Naive thymus-derived CD4-positive, alpha-beta T cell (primary cell): ENCODE results near the gene LYST. TPM values are rescaled to one million over a fixed set of nuclear protein-coding genes. Genes with fewer than 3 reads are reported as not detected.

Experiments used
- ATAC-seq: fragments of 150-1000 bp; cut with Tn5 transposase; 2 replicates; pipeline ENCODE4 v1.10.0; 2021; ENCODE audit warnings: mild to moderate bottlenecking, moderate library complexity
- CTCF ChIA-PET: fragments of 350-600 bp; sonication (Branson Sonifier 250); formaldehyde crosslinking; loops from one replicate; lab custom pipeline; 2021; ENCODE audit warnings: antibody characterized with exemption; lab: Charles Lee
- POLR2A ChIA-PET: fragments of 350-600 bp; sonication (Branson Sonifier 250); formaldehyde crosslinking; loops from one replicate; lab custom pipeline; 2021; ENCODE audit warnings: antibody characterized with exemption, inconsistent platforms; lab: Charles Lee
- DNase-seq, 9 donors: peaks; one replicate each; pipeline versions ENCODE4 v3.0.0 to v3.0.0-alpha.2; 2020 to 2022; ENCODE audit warnings: mixed read lengths in 1 of 9
- H3K27ac ChIP-seq: one replicate; pipeline ENCODE4 v1.7.0; 2013; ENCODE audit warnings: mild to moderate bottlenecking, low read depth, low read length, moderate library complexity
- H3K27me3 ChIP-seq, 2 donors: one replicate each; pipeline ENCODE4 v1.7.0; 2013; ENCODE audit warnings: low read length in 2 of 2, mild to moderate bottlenecking in 2 of 2, moderate library complexity in 2 of 2; ENCODE audit not compliant: control insufficient read depth in 2 of 2, insufficient read depth in 2 of 2
- H3K36me3 ChIP-seq, 3 experiments: 1 replicate in 2 of 3; 2 replicates in 1 of 3; pipeline ENCODE4 v1.7.0; 2013; ENCODE audit warnings: low read length in 3 of 3, mild to moderate bottlenecking in 3 of 3, moderate library complexity in 1 of 3; ENCODE audit not compliant: insufficient read depth in 3 of 3, control insufficient read depth in 2 of 3
- H3K4me1 ChIP-seq, 2 donors: one replicate each; pipeline ENCODE4 v1.7.0; 2013; ENCODE audit warnings: low read length in 2 of 2, mild to moderate bottlenecking in 2 of 2, moderate library complexity in 1 of 2; ENCODE audit not compliant: control insufficient read depth in 2 of 2, insufficient read depth in 2 of 2
- H3K4me3 ChIP-seq: 2 replicates; pipeline ENCODE4 v1.7.0; 2013; ENCODE audit warnings: mild to moderate bottlenecking, low read length
- H3K9me3 ChIP-seq, 3 experiments: 1 replicate in 2 of 3; 2 replicates in 1 of 3; pipeline ENCODE4 v1.7.0; 2013; ENCODE audit warnings: low read length in 3 of 3; ENCODE audit not compliant: control insufficient read depth in 2 of 3
- H3K27ac Mint-ChIP-seq, 9 donors: one replicate each; pipeline ENCODE4 v1.8.0; 2020 to 2022; ENCODE audit warnings: mixed read lengths in 9 of 9, mild to moderate bottlenecking in 8 of 9, moderate library complexity in 5 of 9, inconsistent platforms in 2 of 9
- H3K27me3 Mint-ChIP-seq, 5 donors: one replicate each; pipeline ENCODE4 v1.8.0; 2021 to 2022; ENCODE audit warnings: mixed read lengths in 5 of 5, mild to moderate bottlenecking in 1 of 5
- H3K36me3 Mint-ChIP-seq, 5 donors: one replicate each; pipeline ENCODE4 v1.8.0; 2020 to 2022; ENCODE audit warnings: mixed read lengths in 5 of 5, mild to moderate bottlenecking in 3 of 5, inconsistent platforms in 1 of 5
- H3K4me1 Mint-ChIP-seq, 7 donors: one replicate each; pipeline ENCODE4 v1.8.0; 2020 to 2022; ENCODE audit warnings: mixed read lengths in 7 of 7, mild to moderate bottlenecking in 3 of 7, inconsistent platforms in 1 of 7
- H3K4me3 Mint-ChIP-seq, 10 donors: one replicate each; pipeline ENCODE4 v1.8.0; 2020 to 2022; ENCODE audit warnings: mild to moderate bottlenecking in 10 of 10, mixed read lengths in 10 of 10, moderate library complexity in 6 of 10, inconsistent platforms in 2 of 10
- H3K9me3 Mint-ChIP-seq, 11 donors: one replicate each; pipeline ENCODE4 v1.8.0; 2020 to 2022; ENCODE audit warnings: mixed read lengths in 11 of 11, mild to moderate bottlenecking in 4 of 11, inconsistent platforms in 1 of 11, moderate library complexity in 1 of 11
- intact Hi-C, 2 donors: fragments of 100-400 bp; cut with micrococcal nuclease; formaldehyde crosslinking; loops; one replicate each; pipeline ENCODE4 v1.15.1; 2023
- polyA plus RNA-seq, 2 donors: library from polyadenylated mRNA; unstranded; fragments of 300-500 nt; fragmentation: Illumina TruSeq; gene quantifications; one replicate each; pipeline ENCODE4 v1.2.3, GENCODE V29; 2021
- total RNA-seq, 6 experiments: library from RNA in 5 of 6; stranded (reverse) in 5 of 6; gene quantifications; 1 replicate in 5 of 6; 2 replicates in 1 of 6; pipeline ENCODE4 v1.2.3 and lab custom pipeline; 2021 to 2026

Gene LYST
- total and polyA plus RNA-seq, 7 experiments from 2014 or later, result 5.7 to 98.1 (median 27.8) TPM

GRCh38 chr1:235749755-235750300, 116.9 kb downstream of the LYST start:
- H3K4me3 Mint-ChIP-seq, result no peak overlapping the region
- Histone ChIP-seq H3K9me3 (no peaks in the 10 kb centered on the region), H3K27me3 (no peaks in the 10 kb centered on the region), H3K4me1 (no peaks in the 10 kb centered on the region), H3K4me3 (no peak overlapping the region), H3K27ac (no peak overlapping the region), H3K36me3 (peaks cover 0 to 23% (median 0%) of the 10 kb centered on the region in 3 experiments)
- no peaks in the 10 kb centered on the region for H3K9me3 Mint-ChIP-seq
- H3K36me3 Mint-ChIP-seq, result peaks cover 0 to 31% (median 10%) of the 10 kb centered on the region in 5 donors
- H3K27me3 Mint-ChIP-seq, result no peaks in the 10 kb centered on the region
- no peak for ATAC-seq
- POLR2A ChIA-PET, result no interaction called here
- intact Hi-C loops, result loop anchor here (10.0 kb wide), 2 partner anchors 55 to 225 kb away; no protein-coding TSS in a partner anchor
- no peaks in the 10 kb centered on the region for H3K4me1 Mint-ChIP-seq
- CTCF ChIA-PET, result no interaction called here
- H3K27ac Mint-ChIP-seq, result peak overlapping the region in 2 of 9 donors; percentile 3 to 17
- no peak for DNase-seq

DNA sequence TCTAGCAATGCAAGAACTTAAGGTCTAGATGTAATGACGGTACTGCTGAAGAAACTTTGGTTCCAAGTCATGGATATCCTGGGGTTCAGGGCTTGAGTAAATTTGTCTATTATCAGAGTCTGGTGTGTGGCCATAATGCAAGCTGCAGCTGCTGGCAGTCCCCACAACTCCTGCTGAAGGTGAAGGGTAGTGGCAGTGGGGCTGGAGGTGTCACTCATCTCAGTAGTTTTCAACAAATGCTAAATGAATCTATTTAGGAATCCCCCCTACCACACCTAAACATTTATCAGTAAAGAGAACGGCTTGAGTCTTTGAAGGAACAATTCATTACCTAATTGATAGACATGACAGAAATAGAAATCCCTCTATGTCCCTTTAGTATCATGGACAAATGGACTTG, 118.0 kb downstream of the LYST start:
- Mint-ChIP-seq H3K4me3 (no peak overlapping the region), H3K27me3 (no peaks in the 10 kb centered on the region), H3K9me3 (no peaks in the 10 kb centered on the region), H3K36me3 (peaks cover 5 to 33% (median 10%) of the 10 kb centered on the region in 5 donors), H3K4me1 (no peaks in the 10 kb centered on the region), H3K27ac (no peak overlapping the region)
- DNase-seq (no peak), ATAC-seq (no peak)
- Histone ChIP-seq H3K27ac (no peak overlapping the region), H3K9me3 (no peaks in the 10 kb centered on the region), H3K27me3 (no peaks in the 10 kb centered on the region), H3K4me1 (no peaks in the 10 kb centered on the region), H3K36me3 (peaks cover 0 to 24% (median 0%) of the 10 kb centered on the region in 3 experiments), H3K4me3 (no peak overlapping the region)
- POLR2A ChIA-PET, result interaction anchor here (0.7 kb wide), 1 partner anchor 24 kb away, joined by 3 read pairs; no protein-coding TSS in a partner anchor
- intact Hi-C loops, result no loop called here
- CTCF ChIA-PET, result no interaction called here

- Histone ChIP-seq H3K4me3 (no peak overlapping the region), H3K4me1 (no peaks in the 10 kb centered on the region), H3K27me3 (no peaks in the 10 kb centered on the region), H3K36me3 (peaks cover 0 to 34% (median 7%) of the 10 kb centered on the region in 3 experiments), H3K9me3 (no peaks in the 10 kb centered on the region), H3K27ac (no peak overlapping the region)
- H3K36me3 Mint-ChIP-seq, result peaks cover 7 to 45% (median 23%) of the 10 kb centered on the region in 5 donors
- H3K4me3 Mint-ChIP-seq, result no peak overlapping the region
- H3K27ac Mint-ChIP-seq, result no peak overlapping the region
- no peaks in the 10 kb centered on the region for H3K9me3 Mint-ChIP-seq
- no peak for DNase-seq
- ChIA-PET CTCF (no interaction called here), POLR2A (no interaction called here)
- intact Hi-C loops, result no loop called here
- H3K4me1 Mint-ChIP-seq, result no peaks in the 10 kb centered on the region
- ATAC-seq, result no peak
- H3K27me3 Mint-ChIP-seq, result no peaks in the 10 kb centered on the region
Observed at GRCh38 chr1:235746245-235746644, 120.5 kb downstream of the LYST start.

DNA sequence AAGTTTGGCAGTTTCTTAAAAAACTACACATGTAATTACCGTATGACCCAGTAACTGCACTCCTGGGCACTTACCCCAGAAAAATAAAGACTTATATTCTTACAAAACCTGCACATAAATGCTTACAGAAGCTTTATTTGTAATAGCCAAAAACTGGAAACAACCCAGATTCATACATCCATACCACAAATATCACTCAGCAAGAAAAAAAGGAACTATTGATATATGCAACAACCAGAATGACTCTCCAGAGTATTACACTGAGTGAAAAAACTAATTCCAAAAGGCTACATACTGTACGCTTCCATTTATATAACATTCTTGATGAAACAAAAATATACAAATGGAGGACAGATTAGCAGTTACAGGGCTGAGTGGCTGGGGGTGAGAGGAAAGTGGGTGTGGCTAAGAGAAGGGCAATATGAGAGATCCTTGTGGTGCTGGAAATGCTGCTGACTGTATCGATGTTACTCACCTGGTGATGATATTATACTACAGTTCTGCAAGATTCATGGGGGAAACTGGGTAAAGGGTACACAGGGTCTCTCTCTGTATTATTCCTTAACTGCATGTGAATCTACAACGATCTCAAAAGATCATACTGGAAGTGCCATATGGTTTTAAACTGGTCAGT, 121.1 kb downstream of the LYST start:
- H3K4me3 ChIP-seq, result no peak overlapping the region
- H3K9me3 ChIP-seq, result no peaks in the 10 kb centered on the region
- peaks cover 0 to 34% (median 12%) of the 10 kb centered on the region in 3 experiments for H3K36me3 ChIP-seq
- H3K9me3 Mint-ChIP-seq, result no peaks in the 10 kb centered on the region
- POLR2A ChIA-PET, result no interaction called here
- H3K27ac Mint-ChIP-seq, result no peak overlapping the region
- H3K27me3 Mint-ChIP-seq, result no peaks in the 10 kb centered on the region
- H3K4me3 Mint-ChIP-seq, result no peak overlapping the region
- no peak overlapping the region for H3K27ac ChIP-seq
- no peaks in the 10 kb centered on the region for H3K4me1 Mint-ChIP-seq
- CTCF ChIA-PET, result no interaction called here
- intact Hi-C loops, result no loop called here
- DNase-seq, result no peak
- no peaks in the 10 kb centered on the region for H3K4me1 ChIP-seq
- H3K27me3 ChIP-seq, result no peaks in the 10 kb centered on the region
- ATAC-seq, result no peak
- peaks cover 7 to 39% (median 27%) of the 10 kb centered on the region in 5 donors for H3K36me3 Mint-ChIP-seq

DNA sequence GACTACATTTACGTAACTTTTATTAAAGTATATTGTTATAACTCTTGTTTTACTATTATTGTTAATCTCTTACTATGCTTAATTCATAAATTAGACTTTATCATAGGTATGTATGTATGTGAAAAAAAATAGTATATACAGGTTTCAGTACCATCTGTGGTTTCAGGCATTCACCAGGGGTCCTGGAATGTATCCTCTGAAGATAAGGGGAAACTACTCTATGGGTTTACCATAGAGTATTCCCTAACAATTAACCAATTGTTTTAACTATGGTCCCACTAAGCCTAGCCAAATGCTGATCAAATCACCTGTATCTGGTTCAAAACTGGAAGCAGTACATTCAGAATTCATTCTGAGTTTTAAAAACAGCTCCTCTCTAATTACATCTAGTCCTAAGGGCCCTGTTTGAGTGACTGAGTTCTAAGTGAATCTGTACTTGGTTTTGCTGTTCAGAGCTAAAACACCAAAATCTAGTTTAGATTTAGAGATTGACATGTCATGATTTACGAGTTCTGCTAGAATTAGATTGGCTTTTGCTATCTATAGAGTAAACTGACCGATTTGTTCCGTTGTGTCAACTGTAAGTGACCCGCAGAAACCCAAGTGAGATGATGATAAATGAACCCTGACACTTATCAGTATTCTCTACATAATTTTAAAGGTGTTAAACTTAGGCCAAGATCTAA, 123.6 kb downstream of the LYST start:
- CTCF ChIA-PET, result no interaction called here
- intact Hi-C loops, result no loop called here
- H3K27ac ChIP-seq, result no peak overlapping the region
- no peak overlapping the region for H3K4me3 ChIP-seq
- no peaks in the 10 kb centered on the region for H3K4me1 Mint-ChIP-seq
- no peak overlapping the region for H3K27ac Mint-ChIP-seq
- H3K9me3 ChIP-seq, result no peaks in the 10 kb centered on the region
- no peak for DNase-seq
- H3K4me3 Mint-ChIP-seq, result no peak overlapping the region
- no peaks in the 10 kb centered on the region for H3K27me3 ChIP-seq
- no peaks in the 10 kb centered on the region for H3K27me3 Mint-ChIP-seq
- peaks cover 12 to 58% (median 47%) of the 10 kb centered on the region in 5 donors for H3K36me3 Mint-ChIP-seq
- H3K36me3 ChIP-seq, result peaks cover 0 to 45% (median 21%) of the 10 kb centered on the region in 3 experiments
- no peaks in the 10 kb centered on the region for H3K4me1 ChIP-seq
- no peaks in the 10 kb centered on the region for H3K9me3 Mint-ChIP-seq
- no peak for ATAC-seq
- POLR2A ChIA-PET, result no interaction called here

- ChIA-PET POLR2A (no interaction called here), CTCF (no interaction called here)
- Histone ChIP-seq H3K4me1 (no peaks in the 10 kb centered on the region), H3K36me3 (peaks cover 0 to 48% (median 21%) of the 10 kb centered on the region in 3 experiments), H3K27me3 (no peaks in the 10 kb centered on the region), H3K27ac (no peak overlapping the region), H3K4me3 (no peak overlapping the region), H3K9me3 (no peaks in the 10 kb centered on the region)
- intact Hi-C loops, result no loop called here
- Mint-ChIP-seq H3K27ac (no peak overlapping the region), H3K4me3 (no peak overlapping the region), H3K4me1 (peaks cover 0 to under 1% (median 0%) of the 10 kb centered on the region in 7 donors), H3K9me3 (no peaks in the 10 kb centered on the region), H3K27me3 (no peaks in the 10 kb centered on the region), H3K36me3 (peaks cover 9 to 68% (median 49%) of the 10 kb centered on the region in 5 donors)
- ATAC-seq, result no peak
- DNase-seq, result no peak
Observed at GRCh38 chr1:235741294-235741693, 125.4 kb downstream of the LYST start.
